ENCODE results near the gene CMIP. TPM values are rescaled to one million over a fixed set of nuclear protein-coding genes. Genes with fewer than 3 reads are reported as not detected.

CMIP gene
- total and polyA plus RNA-seq, 10 of the 15 experiments (the other 5 are each of a cell fraction or from before 2014, with no cell fraction given), result 1.2 to 43.2 (median 4.4) TPM

- no peak for TF ChIP-seq E4F1 (IDR thresholded peaks at IDR 0.05; ENCODE audit: borderline replicate concordance, partially characterized antibody)
Measured at GRCh38 chr16:81565321-81566028, 120.9 kb downstream of the CMIP start (continued).

- no TSS peak for BruUV-seq (replicated peaks)
- POLR2A ChIA-PET, result no interaction called here
- TF ChIP-seq ZZZ3 (IDR thresholded peaks at IDR 0.05; ENCODE audit: control insufficient read depth, insufficient read length, low read depth) (no peak), ELK1 (IDR thresholded peaks at IDR 0.05; ENCODE audit: low read depth, low read length) (no peak), NFIC (IDR thresholded peaks at IDR 0.05; ENCODE audit: low read depth, low read length) (no peak), NR2C2 (IDR thresholded peaks at IDR 0.05; ENCODE audit: borderline replicate concordance, control insufficient read depth, insufficient read length, low read depth) (no peak), ATF7 (IDR thresholded peaks at IDR 0.05; ENCODE audit: low read depth) (no peak), ETV6 (conservative IDR thresholded peaks at IDR 0.05 in 1 of 2, IDR thresholded peaks at IDR 0.05 in 1 of 2; ENCODE audit: borderline replicate concordance in 1 of 2, low read depth in 1 of 2) (no peak), BHLHE40 (IDR thresholded peaks at IDR 0.05; ENCODE audit: borderline replicate concordance in 1 of 2, low read depth in 2 of 2, low read length in 1 of 2) (no peak), E2F8 (IDR thresholded peaks at IDR 0.05; ENCODE audit: low read depth, partially characterized antibody) (no peak), ATF3 (IDR thresholded peaks at IDR 0.05; ENCODE audit: borderline replicate concordance, extremely low read depth, low read depth, low read length) (no peak), FOS (IDR thresholded peaks at IDR 0.05; ENCODE audit: borderline replicate concordance, extremely low read depth, insufficient read length) (no peak), LARP7 (IDR thresholded peaks at IDR 0.05) (no peak)
Measured at GRCh38 chr16:81566086-81567007, 121.7 kb downstream of the CMIP start.

More at GRCh38 chr16:81566086-81567007, 121.7 kb downstream of the CMIP start:
- FAIRE-seq, result no peak
- Histone ChIP-seq H3K9me3 (replicated peaks; ENCODE audit: control insufficient read depth, insufficient read depth, low read length) (no peaks in the 10 kb centered on the region; the same call in 2 of the 3 replicates), H2AFZ (ENCODE audit: control insufficient read depth, low read depth, low read length) (no peak overlapping the region), H4K20me1 (ENCODE audit: control insufficient read depth, insufficient read depth) (no peaks in the 10 kb centered on the region; the same call in 1 of the 2 replicates), H3K27ac (ENCODE audit: control insufficient read depth, insufficient read depth) (no peak overlapping the region), H3K4me1 (ENCODE audit: control insufficient read depth, insufficient read depth, low read length) (no peaks in the 10 kb centered on the region), H3K9ac (ENCODE audit: control insufficient read depth, insufficient read depth, low read length) (no peak overlapping the region), H3K4me2 (ENCODE audit: control insufficient read depth, insufficient read depth) (no peak overlapping the region), H3K4me3 (no peak overlapping the region), H3K27me3 (replicated peaks in 1 of 2; ENCODE audit: control insufficient read depth in 2 of 2, insufficient read depth in 2 of 2, low read length in 1 of 2) (no peaks in the 10 kb centered on the region), H3K36me3 (ENCODE audit: control insufficient read depth in 2 of 2, insufficient read depth in 2 of 2, low read length in 1 of 2) (peaks cover 2% of the 10 kb centered on the region in 2 experiments; a peak in 3 of 4 replicates), H3K79me2 (ENCODE audit: control insufficient read depth, insufficient read depth, low read length) (no peaks in the 10 kb centered on the region; the same call in none of the 2 replicates)
- in situ Hi-C loops (cut with MboI), result no loop called here
- SMC1A ChIA-PET (ENCODE audit: uncharacterized antibody, unreplicated experiment), result no interaction called here
- intact Hi-C loops (cut with micrococcal nuclease; ENCODE audit: unreplicated experiment), result no loop called here
- CTCF ChIA-PET, result no interaction called here
- no peak for DNase-seq (ENCODE audit: low read depth, low spot score)
- RAD21 ChIA-PET (ENCODE audit: unreplicated experiment), result no interaction called here
- ATAC-seq, result no peak
- WGBS (ENCODE audit: insufficient coverage, insufficient replicate concordance, low lambda C conversion rate, missing lambda C conversion rate), result 100% methylated on average over 7 of the region's 7 CpGs

Measured in GM12878 (cell line).